GM19324 (cell line): ENCODE measurements around the gene PPP1R11.
A peak's percentile ranks its signal among the peaks of the same experiment; 100 is the strongest.

Experiments used
- ATAC-seq: cut with Tn5 transposase; IDR thresholded peaks from one replicate; pipeline ENCODE4 v1.9.1; 2021; ENCODE audit warnings: mild to moderate bottlenecking, moderate library complexity; ENCODE audit not compliant: unreplicated experiment, low FRiP score

Gene PPP1R11

GRCh38 chr6:30061092-30061857 is 5.7 kb upstream of the PPP1R11 start, which contains the start of gene POLR1H:
Gene POLR1H, plus strand, starts transcription at chr6:30061265. Its CDS starts 260 bp downstream, at chr6:30061525.
- peak; percentile 89 for ATAC-seq

GRCh38 chr6:30061858-30062458 is 5.0 kb upstream of the PPP1R11 start:
- ATAC-seq, result no peak

- ATAC-seq, result no peak
Measured at GRCh38 chr6:30062471-30063178, 4.4 kb upstream of the PPP1R11 start.

GRCh38 chr6:30063315-30063714 is 3.7 kb upstream of the PPP1R11 start:
- ATAC-seq, result no peak

- no peak for ATAC-seq
Measured at GRCh38 chr6:30066082-30066481, 916 bp upstream of the PPP1R11 start.

GRCh38 chr6:30067460-30068139 is 602 bp downstream of the PPP1R11 start:
- no peak for ATAC-seq

- no peak for ATAC-seq
Measured at GRCh38 chr6:30071081-30071818, 4.3 kb downstream of the PPP1R11 start.

- ATAC-seq, result no peak
Measured at GRCh38 chr6:30071858-30072257, 4.9 kb downstream of the PPP1R11 start.

GRCh38 chr6:30073489-30074235 is 6.7 kb downstream of the PPP1R11 start:
- ATAC-seq, result no peak

- ATAC-seq, result no peak
Measured at GRCh38 chr6:30074331-30075093, 7.5 kb downstream of the PPP1R11 start.

GRCh38 chr6:30075094-30075789 is 8.2 kb downstream of the PPP1R11 start, which contains the start of gene RNF39:
Gene RNF39, minus strand, starts transcription at chr6:30075769. Its CDS starts 184 bp downstream, at chr6:30075585.
- ATAC-seq, result no peak

GRCh38 chr6:30075790-30076732 is 9.1 kb downstream of the PPP1R11 start:
- no peak for ATAC-seq

- ATAC-seq, result no peak
Measured at GRCh38 chr6:30077218-30077617, 10.2 kb downstream of the PPP1R11 start.

GRCh38 chr6:30087876-30088275 is 20.9 kb downstream of the PPP1R11 start:
- no peak for ATAC-seq

GRCh38 chr6:30091577-30092381 is 24.8 kb downstream of the PPP1R11 start:
- no peak for ATAC-seq

GRCh38 chr6:30092852-30093543 is 26.0 kb downstream of the PPP1R11 start:
- no peak for ATAC-seq
